H1 (cell line): Measurements from ENCODE around the gene OR1G1. TPM values are rescaled to one million over a fixed set of nuclear protein-coding genes. Genes with fewer than 3 reads are reported as not detected.

ENCODE experiments used
- BACH1 ChIP-seq: IDR thresholded peaks from 2 replicates; pipeline ENCODE4 v1.6.1; 2012; ENCODE audit warnings: low read length, improper control_type of control experiment
- EP300 ChIP-seq, 2 experiments: IDR thresholded peaks; 1 replicate in 1 of 2; 2 replicates in 1 of 2; pipeline ENCODE4 v1.6.1; 2011 to 2012; ENCODE audit warnings: low read depth in 2 of 2, low read length in 2 of 2, mild to moderate bottlenecking in 2 of 2, borderline replicate concordance in 1 of 2, inconsistent platforms in 1 of 2, moderate library complexity in 1 of 2
- FOSL1 ChIP-seq: IDR thresholded peaks from 2 replicates; pipeline ENCODE4 v1.6.1; 2011; ENCODE audit warnings: mild to moderate bottlenecking, low read depth, low read length, moderate library complexity; ENCODE audit not compliant: insufficient read depth
- KDM4A ChIP-seq: IDR thresholded peaks from one replicate; pipeline ENCODE4 v1.7.1; 2012; ENCODE audit warnings: low read depth, mild to moderate bottlenecking, moderate library complexity, low read length, inconsistent platforms; ENCODE audit not compliant: severe bottlenecking
- TAF1 ChIP-seq: IDR thresholded peaks from 2 replicates; pipeline ENCODE4 v1.6.1; 2011; ENCODE audit warnings: mild to moderate bottlenecking, low read depth, low read length
- YY1 ChIP-seq: IDR thresholded peaks from 2 replicates; pipeline ENCODE4 v1.6.1; 2011; ENCODE audit warnings: low read depth, mild to moderate bottlenecking, low read length
- polyA plus RNA-seq, 7 experiments: library from polyadenylated mRNA; depleted of rRNA in 3 of 7; stranded (reverse) in 5 of 7; unstranded in 2 of 7; fragments of >200 nt in 5 of 7; fragments of 200-250 nt in 2 of 7; gene quantifications; 1 replicate in 5 of 7; 2 replicates in 1 of 7; 4 replicates in 1 of 7; pipeline versions ENCODE4 v1.2.1 to v1.2.3, GENCODE V29; 2011 to 2013; ENCODE audit warnings: missing spikeins in 2 of 7, mixed read lengths in 2 of 7
- total RNA-seq: library from RNA; stranded (reverse); fragmentation: NEBNext Ultra II Directional; extraction: Animal tissue kit (Norgen Biotek cat#: 25700); gene quantifications from 2 replicates; pipeline ENCODE4 v1.2.1, GENCODE V29; 2021
- TF ChIP-seq, protein P1 (sequence below): fragments of 300-600 bp; sonication (generic); IDR thresholded peaks from 2 replicates; pipeline ENCODE4 v1.7.1; 2012; ENCODE audit warnings: low read length, moderate library complexity, mild to moderate bottlenecking, inconsistent platforms; ENCODE audit not compliant: insufficient replicate concordance

OR1G1 gene
- total and polyA plus RNA-seq, 2 of the 8 experiments (the other 6 are each of a cell fraction or from before 2014, with no cell fraction given) = 0.27 to 0.30 TPM

DNA sequence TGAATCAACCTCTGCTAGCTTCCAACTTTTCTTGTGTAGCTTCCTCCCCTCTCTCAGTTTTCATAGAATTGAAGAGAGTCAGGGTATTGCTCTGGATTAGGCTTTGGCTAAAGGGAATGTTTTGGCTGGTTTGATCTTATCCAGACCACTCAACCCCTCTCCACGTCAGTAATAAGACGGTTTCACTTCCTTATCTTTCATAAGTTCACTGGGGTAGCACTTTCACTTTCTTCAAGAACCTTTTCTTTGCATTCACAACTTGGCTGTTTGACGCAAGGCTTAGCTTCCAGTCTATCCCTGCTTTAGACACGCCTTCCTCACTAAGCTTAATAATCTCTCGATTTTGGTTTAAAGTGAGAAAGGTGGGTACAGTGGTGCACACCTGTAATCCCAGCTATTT lies 40.2 kb upstream of the OR1G1 start (continued):
- TF ChIP-seq, protein P1, sequence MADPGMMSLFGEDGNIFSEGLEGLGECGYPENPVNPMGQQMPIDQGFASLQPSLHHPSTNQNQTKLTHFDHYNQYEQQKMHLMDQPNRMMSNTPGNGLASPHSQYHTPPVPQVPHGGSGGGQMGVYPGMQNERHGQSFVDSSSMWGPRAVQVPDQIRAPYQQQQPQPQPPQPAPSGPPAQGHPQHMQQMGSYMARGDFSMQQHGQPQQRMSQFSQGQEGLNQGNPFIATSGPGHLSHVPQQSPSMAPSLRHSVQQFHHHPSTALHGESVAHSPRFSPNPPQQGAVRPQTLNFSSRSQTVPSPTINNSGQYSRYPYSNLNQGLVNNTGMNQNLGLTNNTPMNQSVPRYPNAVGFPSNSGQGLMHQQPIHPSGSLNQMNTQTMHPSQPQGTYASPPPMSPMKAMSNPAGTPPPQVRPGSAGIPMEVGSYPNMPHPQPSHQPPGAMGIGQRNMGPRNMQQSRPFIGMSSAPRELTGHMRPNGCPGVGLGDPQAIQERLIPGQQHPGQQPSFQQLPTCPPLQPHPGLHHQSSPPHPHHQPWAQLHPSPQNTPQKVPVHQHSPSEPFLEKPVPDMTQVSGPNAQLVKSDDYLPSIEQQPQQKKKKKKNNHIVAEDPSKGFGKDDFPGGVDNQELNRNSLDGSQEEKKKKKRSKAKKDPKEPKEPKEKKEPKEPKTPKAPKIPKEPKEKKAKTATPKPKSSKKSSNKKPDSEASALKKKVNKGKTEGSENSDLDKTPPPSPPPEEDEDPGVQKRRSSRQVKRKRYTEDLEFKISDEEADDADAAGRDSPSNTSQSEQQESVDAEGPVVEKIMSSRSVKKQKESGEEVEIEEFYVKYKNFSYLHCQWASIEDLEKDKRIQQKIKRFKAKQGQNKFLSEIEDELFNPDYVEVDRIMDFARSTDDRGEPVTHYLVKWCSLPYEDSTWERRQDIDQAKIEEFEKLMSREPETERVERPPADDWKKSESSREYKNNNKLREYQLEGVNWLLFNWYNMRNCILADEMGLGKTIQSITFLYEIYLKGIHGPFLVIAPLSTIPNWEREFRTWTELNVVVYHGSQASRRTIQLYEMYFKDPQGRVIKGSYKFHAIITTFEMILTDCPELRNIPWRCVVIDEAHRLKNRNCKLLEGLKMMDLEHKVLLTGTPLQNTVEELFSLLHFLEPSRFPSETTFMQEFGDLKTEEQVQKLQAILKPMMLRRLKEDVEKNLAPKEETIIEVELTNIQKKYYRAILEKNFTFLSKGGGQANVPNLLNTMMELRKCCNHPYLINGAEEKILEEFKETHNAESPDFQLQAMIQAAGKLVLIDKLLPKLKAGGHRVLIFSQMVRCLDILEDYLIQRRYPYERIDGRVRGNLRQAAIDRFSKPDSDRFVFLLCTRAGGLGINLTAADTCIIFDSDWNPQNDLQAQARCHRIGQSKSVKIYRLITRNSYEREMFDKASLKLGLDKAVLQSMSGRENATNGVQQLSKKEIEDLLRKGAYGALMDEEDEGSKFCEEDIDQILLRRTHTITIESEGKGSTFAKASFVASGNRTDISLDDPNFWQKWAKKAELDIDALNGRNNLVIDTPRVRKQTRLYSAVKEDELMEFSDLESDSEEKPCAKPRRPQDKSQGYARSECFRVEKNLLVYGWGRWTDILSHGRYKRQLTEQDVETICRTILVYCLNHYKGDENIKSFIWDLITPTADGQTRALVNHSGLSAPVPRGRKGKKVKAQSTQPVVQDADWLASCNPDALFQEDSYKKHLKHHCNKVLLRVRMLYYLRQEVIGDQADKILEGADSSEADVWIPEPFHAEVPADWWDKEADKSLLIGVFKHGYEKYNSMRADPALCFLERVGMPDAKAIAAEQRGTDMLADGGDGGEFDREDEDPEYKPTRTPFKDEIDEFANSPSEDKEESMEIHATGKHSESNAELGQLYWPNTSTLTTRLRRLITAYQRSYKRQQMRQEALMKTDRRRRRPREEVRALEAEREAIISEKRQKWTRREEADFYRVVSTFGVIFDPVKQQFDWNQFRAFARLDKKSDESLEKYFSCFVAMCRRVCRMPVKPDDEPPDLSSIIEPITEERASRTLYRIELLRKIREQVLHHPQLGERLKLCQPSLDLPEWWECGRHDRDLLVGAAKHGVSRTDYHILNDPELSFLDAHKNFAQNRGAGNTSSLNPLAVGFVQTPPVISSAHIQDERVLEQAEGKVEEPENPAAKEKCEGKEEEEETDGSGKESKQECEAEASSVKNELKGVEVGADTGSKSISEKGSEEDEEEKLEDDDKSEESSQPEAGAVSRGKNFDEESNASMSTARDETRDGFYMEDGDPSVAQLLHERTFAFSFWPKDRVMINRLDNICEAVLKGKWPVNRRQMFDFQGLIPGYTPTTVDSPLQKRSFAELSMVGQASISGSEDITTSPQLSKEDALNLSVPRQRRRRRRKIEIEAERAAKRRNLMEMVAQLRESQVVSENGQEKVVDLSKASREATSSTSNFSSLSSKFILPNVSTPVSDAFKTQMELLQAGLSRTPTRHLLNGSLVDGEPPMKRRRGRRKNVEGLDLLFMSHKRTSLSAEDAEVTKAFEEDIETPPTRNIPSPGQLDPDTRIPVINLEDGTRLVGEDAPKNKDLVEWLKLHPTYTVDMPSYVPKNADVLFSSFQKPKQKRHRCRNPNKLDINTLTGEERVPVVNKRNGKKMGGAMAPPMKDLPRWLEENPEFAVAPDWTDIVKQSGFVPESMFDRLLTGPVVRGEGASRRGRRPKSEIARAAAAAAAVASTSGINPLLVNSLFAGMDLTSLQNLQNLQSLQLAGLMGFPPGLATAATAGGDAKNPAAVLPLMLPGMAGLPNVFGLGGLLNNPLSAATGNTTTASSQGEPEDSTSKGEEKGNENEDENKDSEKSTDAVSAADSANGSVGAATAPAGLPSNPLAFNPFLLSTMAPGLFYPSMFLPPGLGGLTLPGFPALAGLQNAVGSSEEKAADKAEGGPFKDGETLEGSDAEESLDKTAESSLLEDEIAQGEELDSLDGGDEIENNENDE = no peak
- TF ChIP-seq FOSL1 (no peak), EP300 (IDR thresholded peaks at IDR 0.05; ENCODE audit: borderline replicate concordance in 1 of 2, low read depth in 2 of 2, low read length in 2 of 2) (no peak), BACH1 (no peak), TAF1 (no peak), YY1 (no peak), KDM4A (no peak)
